COLO829 (cell line): ENCODE results near the gene SAG.

Experiments used
- DNase-seq: peaks from one replicate; pipeline ENCODE4 v3.0.0; 2012; ENCODE audit warnings: low spot score

Gene SAG

GRCh38 chr2:233380132-233380895 is 72.7 kb downstream of the SAG start:
- no peak for DNase-seq

GRCh38 chr2:233380995-233381637 is 73.5 kb downstream of the SAG start:
- DNase-seq: no peak

GRCh38 chr2:233381638-233381995 is 74.0 kb downstream of the SAG start:
- no peak for DNase-seq

- DNase-seq: no peak
Observed at GRCh38 chr2:233384015-233384414, 76.4 kb downstream of the SAG start.

GRCh38 chr2:233384811-233385488 is 77.3 kb downstream of the SAG start:
- DNase-seq: no peak

- DNase-seq: no peak
Observed at GRCh38 chr2:233385489-233386044, 78.0 kb downstream of the SAG start.

- no peak for DNase-seq
Observed at GRCh38 chr2:233386382-233387041, 78.9 kb downstream of the SAG start.

- no peak for DNase-seq
Observed at GRCh38 chr2:233387225-233387624, 79.6 kb downstream of the SAG start.

GRCh38 chr2:233387667-233388528 is 80.3 kb downstream of the SAG start:
- no peak for DNase-seq

GRCh38 chr2:233389601-233390125 is 82.0 kb downstream of the SAG start:
- no peak for DNase-seq

- DNase-seq: no peak
Observed at GRCh38 chr2:233395687-233396086, 88.1 kb downstream of the SAG start.
